SK-N-SH (cell line): Measurements from ENCODE around the gene MED22.

Experiments used
- CHD2 ChIP-seq: fragments of 150-350 bp; IDR thresholded peaks from 2 replicates; pipeline ENCODE4 v1.6.1; 2018; ENCODE audit warnings: low read length; ENCODE audit not compliant: partially characterized antibody
- JUND ChIP-seq: IDR thresholded peaks from 2 replicates; pipeline ENCODE4 v1.4.0; 2012
- RFX5 ChIP-seq: IDR thresholded peaks from 2 replicates; pipeline ENCODE4 v1.6.1; 2012; ENCODE audit warnings: mild to moderate bottlenecking, improper control_type of control experiment, low read length
- TF ChIP-seq, protein P1 (sequence below): fragments of 200-600 bp; sonication (generic); IDR thresholded peaks from 2 replicates; pipeline ENCODE4 v1.6.1; 2017; ENCODE audit warnings: antibody characterized with exemption, mild to moderate bottlenecking, moderate library complexity
- TF ChIP-seq, protein P2 (sequence below): IDR thresholded peaks from 2 replicates; pipeline ENCODE4 v1.4.0; 2012; ENCODE audit warnings: low read depth

DNA sequence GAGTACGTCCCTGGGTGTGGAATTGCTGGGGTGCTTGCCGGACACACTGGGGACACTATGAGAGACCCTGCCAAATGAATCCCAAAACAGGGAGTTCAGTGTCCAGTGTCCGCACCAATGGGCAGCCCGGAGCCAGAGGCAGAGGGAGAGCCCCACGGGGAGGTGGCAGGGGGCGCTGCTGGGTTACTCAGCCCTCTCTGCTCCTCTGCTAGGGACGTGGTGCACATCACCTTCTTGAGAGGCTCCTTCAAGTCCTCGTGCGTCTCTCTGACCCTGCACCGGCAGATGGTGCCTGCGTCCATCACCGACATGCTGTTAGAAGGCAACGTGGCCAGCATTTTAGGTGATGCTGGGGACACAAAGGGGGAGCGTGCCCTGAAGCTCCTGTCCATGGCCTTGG lies 49.0 kb upstream of the MED22 start:
- TF ChIP-seq RFX5 (no peak), JUND (no peak), CHD2 (no peak)
- TF ChIP-seq, protein P1, sequence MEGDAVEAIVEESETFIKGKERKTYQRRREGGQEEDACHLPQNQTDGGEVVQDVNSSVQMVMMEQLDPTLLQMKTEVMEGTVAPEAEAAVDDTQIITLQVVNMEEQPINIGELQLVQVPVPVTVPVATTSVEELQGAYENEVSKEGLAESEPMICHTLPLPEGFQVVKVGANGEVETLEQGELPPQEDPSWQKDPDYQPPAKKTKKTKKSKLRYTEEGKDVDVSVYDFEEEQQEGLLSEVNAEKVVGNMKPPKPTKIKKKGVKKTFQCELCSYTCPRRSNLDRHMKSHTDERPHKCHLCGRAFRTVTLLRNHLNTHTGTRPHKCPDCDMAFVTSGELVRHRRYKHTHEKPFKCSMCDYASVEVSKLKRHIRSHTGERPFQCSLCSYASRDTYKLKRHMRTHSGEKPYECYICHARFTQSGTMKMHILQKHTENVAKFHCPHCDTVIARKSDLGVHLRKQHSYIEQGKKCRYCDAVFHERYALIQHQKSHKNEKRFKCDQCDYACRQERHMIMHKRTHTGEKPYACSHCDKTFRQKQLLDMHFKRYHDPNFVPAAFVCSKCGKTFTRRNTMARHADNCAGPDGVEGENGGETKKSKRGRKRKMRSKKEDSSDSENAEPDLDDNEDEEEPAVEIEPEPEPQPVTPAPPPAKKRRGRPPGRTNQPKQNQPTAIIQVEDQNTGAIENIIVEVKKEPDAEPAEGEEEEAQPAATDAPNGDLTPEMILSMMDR = peak; percentile 40
- TF ChIP-seq, protein P2, sequence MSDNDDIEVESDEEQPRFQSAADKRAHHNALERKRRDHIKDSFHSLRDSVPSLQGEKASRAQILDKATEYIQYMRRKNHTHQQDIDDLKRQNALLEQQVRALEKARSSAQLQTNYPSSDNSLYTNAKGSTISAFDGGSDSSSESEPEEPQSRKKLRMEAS = no peak
